Measurements from ENCODE around the gene PPP1R9A.

The PPP1R9A gene

DNA sequence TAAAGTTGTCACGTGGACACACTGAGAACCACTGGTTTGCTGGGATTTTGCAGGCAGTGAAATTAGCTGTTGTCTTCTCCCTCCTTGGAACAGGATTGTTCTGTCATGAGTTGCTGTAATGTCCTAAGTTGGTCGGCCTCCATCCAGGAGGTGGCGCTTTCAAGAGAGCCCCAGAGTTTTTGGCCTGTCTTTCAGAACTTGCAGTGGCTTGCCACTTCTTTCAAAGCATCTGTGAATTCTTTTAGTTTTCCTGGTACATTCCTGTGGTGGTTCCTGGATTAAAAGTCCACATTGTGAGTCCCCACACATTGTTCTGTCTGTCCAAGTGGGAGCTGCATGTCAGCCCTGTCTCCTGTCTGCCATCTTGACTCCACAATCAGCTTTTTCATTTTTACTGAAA is 283.1 kb downstream of the PPP1R9A start:
- in situ Hi-C loops (cut with MboI; ENCODE audit: low sequenced_read_pairs): no loop called here

DNA sequence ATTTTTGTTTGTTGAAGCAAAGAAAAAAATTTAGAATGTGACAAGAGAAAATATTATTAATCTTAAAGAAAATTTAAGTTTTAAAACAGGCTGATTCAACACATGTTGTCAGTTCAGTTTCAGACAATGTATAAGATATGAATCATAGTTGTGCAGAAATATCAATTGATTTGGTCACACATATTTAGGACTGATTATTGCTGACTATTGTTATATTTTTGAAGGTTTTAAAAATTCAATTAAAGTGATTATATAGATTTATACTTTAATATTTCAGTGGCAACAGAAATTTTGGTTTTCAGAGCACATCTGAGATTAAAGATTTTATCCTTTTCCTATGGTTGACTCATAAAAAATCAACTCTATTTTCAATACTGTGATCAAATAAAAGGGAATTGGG is 284.4 kb downstream of the PPP1R9A start:
- in situ Hi-C loops (cut with MboI; ENCODE audit: low sequenced_read_pairs): no loop called here

DNA sequence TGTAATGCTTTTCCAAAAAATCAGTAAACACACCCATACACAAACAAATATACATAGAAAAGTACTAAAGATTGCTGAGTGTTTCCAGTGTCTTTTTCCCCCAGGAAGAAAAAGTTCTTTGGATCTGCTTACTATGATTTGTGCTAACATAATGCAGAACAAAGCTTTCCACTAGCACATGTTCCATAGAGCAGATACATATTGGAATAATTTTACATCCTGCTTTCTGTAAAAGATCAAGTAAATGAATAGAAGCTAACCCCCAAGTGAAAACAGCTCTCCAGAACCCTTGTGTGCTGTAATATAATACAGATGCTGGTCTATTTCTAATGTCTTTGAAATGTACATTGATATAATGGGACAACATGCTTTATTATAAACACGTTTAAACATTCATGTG is 291.5 kb downstream of the PPP1R9A start:
- in situ Hi-C loops (cut with MboI; ENCODE audit: low sequenced_read_pairs): no loop called here

DNA sequence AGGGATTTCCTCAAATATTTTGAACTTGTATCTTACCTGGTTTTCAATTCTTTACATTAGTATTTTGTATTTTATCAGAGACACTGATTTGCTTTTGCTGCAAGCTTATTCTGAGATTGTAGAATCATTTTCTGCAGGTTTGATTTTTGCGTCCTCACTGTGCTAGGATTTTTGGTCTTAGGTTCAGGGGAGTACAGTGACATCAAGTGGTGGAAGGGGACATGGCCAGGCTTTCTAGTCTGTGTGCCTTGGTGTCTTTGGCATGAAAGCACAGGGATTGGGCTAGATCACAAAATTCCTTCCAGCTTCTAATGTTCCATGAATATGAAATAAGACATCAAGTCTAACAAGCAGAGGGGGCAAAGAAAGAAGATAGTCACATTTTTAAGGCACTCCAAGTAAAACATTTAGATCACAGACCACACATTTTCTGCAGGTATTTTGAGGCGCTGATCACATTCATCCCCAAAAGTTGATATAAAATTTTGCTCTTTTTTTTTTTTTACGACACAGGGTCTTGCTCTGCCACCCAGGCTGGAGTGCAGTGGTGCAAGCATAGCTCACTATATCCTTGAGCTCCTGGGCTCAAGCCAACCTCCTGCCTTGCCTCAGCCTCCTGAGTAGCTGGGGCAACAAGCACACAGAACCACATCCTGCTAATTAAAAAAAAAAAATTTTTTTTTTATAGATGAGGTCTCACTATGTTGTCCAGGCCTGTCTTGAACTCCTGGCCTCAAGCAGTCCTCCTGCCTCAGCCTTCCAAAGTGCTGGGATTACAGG is 292.6 kb downstream of the PPP1R9A start:
- in situ Hi-C loops (cut with MboI; ENCODE audit: low sequenced_read_pairs): no loop called here

DNA sequence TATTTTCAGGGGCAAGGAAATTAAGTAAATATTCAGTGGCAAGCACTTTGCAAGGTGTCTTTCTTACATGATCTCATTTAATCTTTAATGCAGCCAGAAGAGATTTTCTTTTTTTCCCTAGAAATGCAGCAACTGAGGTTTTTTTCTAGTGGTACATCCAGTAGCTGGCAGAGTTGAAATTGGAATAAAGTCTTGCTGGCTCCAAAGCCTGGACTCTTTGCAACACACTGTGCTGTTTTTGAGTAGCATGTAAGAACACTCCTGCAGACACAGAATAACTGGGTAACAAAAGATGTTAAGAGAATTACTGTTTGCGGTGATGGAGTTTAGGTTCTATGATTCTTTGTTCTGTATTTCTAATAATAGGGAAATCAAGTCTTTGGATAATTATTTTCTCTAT is 293.3 kb downstream of the PPP1R9A start:
- in situ Hi-C loops (cut with MboI; ENCODE audit: low sequenced_read_pairs): no loop called here

DNA sequence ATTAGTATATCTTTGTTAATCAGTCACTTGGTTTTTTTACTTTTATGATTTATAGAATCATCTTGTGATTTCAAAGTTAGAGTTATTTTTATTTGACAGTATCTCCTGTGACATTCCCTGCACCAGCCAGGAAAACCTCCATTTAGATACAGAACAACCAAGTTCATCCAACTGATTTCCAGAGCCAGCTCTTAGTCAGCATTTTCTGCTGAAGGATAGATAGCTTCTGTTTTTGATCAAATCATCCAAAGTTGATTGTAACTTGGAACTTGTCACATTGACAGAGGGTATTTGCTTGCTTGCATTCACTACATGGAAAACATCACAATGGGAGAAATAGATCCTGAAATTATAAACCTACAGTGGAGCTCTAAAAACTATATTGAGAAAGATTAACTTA is 294.3 kb downstream of the PPP1R9A start:
- in situ Hi-C loops (cut with MboI; ENCODE audit: low sequenced_read_pairs): no loop called here

DNA sequence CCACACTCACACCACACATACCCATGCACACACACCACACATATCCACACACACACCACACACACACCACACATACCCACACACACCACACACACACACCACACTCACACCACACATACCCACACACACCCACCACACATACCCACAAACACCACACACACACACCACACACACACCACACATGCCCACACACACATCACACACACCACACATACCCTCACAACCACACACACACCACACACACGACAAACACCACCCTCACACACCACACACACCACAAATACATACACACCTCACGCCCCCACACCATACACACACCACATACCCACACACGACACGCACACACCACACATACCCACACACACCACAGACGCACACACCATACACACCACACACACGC is 297.2 kb downstream of the PPP1R9A start:
- in situ Hi-C loops (cut with MboI; ENCODE audit: low sequenced_read_pairs): no loop called here

DNA sequence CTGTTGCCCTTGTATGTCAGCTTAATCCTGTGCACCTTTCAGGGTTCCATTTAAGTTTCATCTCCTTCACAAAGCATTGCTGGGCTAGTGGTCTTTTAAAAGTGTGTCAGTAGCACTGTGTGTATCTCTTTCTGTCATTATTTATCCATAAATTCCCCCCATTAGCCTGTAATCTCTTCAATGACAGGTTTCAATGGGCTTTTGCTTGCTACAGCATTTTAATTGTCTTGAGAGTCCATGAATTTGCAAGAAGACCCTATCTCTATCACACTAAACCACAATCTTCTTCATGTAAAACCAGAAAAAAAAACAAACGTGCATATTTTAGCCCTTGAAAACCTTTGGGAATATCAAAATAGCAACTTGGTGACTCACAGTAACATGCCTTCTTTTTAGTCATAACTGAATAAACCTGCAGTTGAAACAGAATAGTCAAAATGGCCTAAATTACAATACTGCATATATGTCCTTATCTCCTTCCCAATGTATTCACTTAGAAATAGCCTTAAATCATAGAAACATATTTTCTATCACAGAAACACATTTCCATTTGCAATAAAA is 298.4 kb downstream of the PPP1R9A start:
- in situ Hi-C loops (cut with MboI; ENCODE audit: low sequenced_read_pairs): no loop called here

DNA sequence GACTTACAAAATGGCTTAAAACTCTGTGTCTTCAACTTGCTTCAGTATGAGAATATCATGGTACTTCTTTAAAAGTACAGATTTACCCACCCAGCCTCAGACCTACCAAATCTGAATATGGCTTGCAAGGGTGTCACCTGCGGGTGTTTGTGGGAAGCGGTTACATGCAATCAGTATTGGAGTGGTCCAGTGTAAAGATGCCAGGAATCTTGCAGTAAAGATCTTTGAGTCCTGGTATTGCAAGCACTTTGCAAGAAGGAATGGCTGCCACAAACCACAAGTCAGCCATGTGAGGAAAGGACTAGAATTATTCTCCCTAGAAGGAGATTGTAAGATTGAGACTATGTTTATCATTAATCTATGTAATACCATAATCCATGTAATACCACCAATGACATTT is 301.9 kb downstream of the PPP1R9A start:
- in situ Hi-C loops (cut with MboI; ENCODE audit: low sequenced_read_pairs): no loop called here

DNA sequence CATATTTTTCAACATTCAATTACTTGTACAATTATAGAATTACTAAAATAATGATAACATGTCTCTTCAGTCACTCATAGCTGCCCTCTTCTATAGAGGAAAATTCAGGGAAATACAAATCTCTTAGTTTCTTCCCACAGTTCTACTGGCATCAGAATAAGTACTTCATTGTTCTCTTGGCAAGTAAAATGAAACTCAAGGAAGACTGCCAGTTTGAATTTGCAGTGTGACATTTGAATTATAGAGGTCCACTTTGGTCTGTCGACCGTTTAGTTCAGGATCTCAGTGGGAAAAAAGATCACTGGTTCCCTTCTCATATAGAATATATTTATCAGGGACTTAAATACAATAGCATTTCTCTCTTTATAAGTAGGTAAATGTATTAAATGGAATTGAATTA is 302.4 kb downstream of the PPP1R9A start:
- in situ Hi-C loops (cut with MboI; ENCODE audit: low sequenced_read_pairs): no loop called here

DNA sequence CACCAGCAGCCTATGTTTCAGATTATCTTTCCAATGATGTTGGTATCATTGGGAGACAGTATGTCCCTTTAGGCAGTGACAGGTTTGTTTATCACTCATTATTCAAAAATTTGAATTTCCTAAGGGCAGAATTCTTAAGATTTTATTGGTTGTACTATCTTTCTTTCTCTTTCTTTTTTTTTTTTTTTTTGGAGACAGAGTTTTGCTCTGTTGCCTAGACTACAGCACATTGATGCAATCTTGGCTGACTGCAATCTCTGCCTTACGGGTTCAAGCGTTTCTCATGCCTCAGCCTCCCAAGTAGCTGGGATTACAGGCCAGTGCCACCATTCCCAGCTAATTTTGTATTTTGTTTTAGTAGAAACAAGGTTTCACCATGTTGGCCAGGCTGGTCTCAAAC is 305.8 kb downstream of the PPP1R9A start:
- in situ Hi-C loops (cut with MboI; ENCODE audit: low sequenced_read_pairs): no loop called here

DNA sequence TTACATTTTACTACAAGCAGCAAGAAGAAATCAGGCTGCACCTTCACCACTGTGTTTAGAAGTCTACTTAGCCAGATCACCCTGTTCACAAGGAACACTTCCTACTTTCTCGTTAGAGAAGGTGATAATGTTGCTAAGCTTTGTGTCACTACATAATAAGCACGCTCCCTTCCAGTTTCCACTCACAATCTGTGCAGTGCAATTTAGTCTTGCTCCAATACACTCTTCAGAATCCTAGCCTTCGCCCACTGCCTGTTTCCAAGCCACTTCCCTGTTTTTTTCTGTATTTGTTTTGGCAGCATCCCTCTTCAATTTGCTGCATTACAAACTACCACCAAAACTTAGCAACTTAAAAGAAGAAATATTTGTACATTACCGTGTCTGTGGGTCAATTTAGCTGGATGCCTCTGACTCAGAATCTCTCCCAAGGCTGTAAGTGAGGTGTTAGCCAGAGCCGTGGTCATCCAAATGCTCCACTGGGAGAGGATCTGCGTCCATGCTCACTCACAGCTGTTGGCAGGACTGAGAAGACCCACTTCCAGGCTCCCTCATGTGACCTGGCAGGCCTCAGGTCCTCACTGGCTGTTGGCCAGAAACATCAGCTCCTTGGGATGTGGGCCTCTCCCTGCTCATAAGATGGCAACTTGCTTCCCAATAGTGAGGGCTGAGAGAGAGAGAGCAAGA is 306.6 kb downstream of the PPP1R9A start:
- in situ Hi-C loops (cut with MboI; ENCODE audit: low sequenced_read_pairs): no loop called here

DNA sequence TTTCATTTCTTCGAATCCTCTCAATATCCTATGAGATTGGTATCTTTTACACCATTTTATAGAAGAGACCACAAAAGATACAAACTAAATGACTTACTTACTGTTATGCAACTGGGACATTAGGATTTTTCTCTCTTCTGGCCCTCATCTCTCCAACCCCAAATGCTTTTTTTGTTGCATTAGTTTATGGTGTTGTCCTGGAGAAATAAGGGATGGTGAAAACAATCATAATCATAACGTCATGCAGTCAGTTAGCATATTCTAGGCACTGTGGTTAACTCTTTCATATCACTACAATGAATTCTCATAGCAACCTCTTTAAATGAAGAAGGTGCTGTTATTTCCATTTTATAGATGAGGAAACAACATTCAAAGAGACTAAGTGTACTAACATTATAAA is 312.3 kb downstream of the PPP1R9A start:
- in situ Hi-C loops (cut with MboI; ENCODE audit: low sequenced_read_pairs): no loop called here

DNA sequence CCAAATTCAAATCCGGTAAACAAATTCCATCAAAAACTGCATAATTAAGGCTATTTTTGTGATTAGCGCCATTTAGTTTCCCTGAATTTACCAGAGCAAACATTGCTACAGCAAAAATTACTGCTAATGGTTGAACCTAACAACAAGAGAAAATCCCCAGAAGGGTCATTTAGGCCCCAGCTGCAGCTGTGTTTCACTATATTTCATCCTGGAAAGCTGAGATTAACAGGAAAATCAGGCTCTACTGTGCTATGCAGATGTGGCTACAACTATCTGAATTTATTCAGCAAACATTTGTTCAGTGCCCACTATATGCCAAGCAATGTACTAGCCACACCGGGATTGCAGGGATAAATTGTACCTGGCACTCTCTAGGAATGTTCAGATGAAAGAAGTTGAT is 312.9 kb downstream of the PPP1R9A start:
- in situ Hi-C loops (cut with MboI; ENCODE audit: low sequenced_read_pairs): no loop called here

DNA sequence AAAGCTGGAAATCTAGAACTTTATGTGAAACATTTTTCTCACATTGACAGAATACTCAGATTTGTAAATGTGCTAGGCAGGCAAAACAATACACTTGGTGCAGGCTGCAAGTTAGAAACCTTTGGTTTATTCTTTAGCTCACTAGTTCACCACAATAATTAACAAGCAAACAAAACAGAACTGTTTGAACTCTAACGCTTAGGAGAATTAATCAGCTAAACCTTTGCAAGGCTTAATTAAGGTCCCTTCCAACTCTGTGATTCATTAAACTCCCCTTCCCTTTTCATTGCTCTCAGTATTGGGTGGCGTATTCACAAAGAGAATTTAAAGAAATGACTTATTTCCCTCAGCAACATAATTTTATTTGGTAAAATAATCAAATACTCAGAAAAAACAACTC is 317.9 kb downstream of the PPP1R9A start:
- in situ Hi-C loops (cut with MboI; ENCODE audit: low sequenced_read_pairs): no loop called here

DNA sequence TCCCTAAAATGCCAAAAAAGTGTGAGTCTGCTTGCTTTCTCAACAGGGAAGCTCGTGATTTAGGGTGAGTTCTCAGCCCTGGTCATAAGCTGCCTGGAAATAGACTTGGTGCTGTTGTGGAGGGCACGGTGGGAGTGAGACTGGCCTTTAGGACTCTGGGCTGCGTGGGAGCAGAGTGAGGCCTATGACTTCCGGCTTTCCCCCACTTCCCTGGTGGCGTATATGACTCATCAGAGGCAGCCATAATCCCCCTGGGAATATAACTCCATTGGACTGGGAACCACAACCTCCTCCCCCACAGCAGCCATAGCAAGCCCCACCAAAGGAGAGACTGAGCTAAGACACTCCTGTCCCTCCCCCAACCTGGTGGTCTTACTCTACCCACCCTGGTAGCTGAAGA is 321.9 kb downstream of the PPP1R9A start:
- in situ Hi-C loops (cut with MboI; ENCODE audit: low sequenced_read_pairs): no loop called here

DNA sequence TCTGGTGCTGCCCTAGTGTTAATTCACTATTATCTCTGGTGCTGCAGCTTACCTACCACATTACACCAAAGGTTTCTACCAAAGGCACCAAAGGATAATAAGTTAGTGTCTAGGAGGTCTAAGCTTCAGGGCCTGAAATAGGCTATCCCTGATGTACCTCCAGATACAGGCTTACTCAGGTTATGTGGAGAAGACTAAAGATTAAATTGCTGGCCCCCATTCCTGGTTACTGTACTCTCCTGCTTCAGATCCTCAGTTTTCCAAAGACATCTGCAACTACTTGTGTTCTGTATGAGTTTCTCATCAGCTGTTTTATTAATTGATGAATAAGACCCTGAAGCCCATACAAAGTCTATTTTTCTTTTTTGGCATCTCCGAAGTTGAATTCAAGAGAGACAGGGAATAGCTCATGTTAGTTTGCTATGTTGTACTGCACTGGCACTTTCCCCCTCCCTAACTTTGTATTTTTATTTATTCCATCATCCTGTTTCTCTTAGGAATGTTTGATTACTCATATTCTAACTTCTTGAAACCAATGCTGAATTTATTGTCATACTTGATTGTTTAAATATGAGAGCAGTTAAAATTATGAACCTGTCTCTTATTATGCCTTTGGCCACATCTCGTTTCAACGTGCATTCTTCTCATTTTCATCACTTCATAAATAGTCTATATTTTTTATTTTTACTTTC is 331.0 kb downstream of the PPP1R9A start:
- in situ Hi-C loops (cut with MboI; ENCODE audit: low sequenced_read_pairs): no loop called here

DNA sequence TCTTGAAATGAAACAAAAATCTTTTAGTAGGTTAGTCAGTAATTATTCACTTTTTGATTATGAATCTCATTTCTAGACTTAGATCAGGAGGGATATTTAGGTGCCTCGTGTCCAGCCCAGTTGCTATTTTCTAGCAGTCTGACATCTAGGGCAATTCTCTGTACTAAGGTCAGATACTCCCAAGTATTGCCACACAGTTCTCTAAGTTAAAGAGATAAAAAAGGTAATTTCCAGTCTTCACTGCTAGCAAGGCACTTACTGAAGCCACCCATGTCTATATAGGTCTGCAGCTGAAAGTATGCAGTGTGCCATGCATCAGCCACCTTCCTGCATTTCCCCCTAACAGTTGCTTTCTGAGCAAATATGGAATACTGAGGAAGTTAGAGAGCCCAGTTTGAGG is 333.5 kb downstream of the PPP1R9A start:
- in situ Hi-C loops (cut with MboI; ENCODE audit: low sequenced_read_pairs): no loop called here

DNA sequence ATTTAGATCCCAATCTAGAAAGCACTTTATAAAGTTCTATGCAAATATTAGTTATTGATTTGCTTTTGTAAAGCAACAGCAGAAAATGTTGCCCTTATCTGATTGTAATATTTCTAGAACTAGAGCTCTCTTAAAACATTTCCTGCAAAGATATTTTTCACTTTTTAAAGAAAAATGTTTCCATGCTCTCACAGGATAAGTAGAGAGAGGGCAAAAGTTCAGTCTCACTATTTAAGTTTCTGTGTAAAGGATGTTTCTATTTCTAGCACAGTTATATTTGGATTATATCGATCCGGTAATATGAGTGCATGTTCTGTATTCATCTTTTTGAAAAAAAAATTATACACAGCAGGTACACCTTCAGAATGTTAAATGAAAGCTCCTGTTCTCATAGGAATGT is 334.9 kb downstream of the PPP1R9A start:
- in situ Hi-C loops (cut with MboI; ENCODE audit: low sequenced_read_pairs): no loop called here

DNA sequence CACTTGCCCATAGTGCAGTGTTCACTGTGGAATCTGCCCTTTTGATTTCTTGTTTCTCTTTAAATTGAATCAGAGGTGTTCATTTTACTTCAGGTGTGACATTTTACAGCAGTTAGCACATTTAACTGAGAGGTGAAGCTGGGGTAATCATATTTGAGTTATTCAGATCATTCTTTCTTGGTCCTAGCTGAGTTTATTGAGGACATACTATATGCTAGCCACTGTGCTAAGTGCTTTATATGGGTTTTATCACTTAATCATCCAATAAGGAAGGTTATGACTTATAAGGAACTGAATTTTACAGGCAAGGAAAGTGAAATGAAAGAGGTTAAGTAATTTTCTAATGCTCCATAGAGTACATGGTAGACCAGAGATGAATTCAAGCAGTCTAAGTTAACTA is 337.2 kb downstream of the PPP1R9A start:
- in situ Hi-C loops (cut with MboI; ENCODE audit: low sequenced_read_pairs): no loop called here

DNA sequence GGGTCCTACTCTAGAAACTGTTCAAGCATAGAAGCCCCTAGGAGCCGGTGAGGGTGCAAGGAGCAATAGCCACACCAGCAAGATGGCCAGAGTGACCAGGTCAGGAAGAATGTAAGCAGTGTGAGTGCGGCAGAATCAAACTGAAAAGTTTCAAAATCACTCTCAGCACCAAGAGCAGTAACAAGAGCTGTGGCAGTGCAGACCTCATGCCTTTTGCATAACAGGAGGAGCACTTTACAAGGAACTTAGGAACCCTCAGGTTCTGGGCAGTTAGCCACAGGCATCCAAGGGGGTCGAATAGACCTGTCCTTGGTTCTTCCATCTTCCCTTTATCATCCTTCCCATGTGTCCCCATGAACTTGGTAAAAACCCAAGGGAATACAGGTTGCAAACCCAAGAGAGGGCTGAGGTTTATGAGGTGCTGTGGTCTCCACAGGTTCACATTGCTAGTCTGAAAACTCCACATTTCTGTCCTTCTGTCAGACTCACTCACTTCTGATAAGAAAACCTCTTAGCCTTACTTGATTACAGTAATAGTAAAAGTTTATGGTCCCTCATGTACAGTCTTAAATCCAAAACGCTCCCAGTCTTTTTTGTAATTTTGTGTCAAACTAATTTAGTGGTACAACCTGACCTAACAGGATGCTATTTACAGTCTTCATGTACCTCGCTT is 338.6 kb downstream of the PPP1R9A start:
- in situ Hi-C loops (cut with MboI; ENCODE audit: low sequenced_read_pairs): no loop called here
